HG03103 (cell line): ENCODE results near the gene SLC4A7.
A peak's percentile ranks its signal among the peaks of the same experiment; 100 is the strongest.
"Not testable (repeated sequence)": the region's sequence is repeated elsewhere in the genome, so short reads cannot be mapped to it uniquely, and the experiment has no call there.

Experiments
- ATAC-seq: cut with Tn5 transposase; IDR thresholded peaks from one replicate; pipeline ENCODE4 v1.9.1; 2021; ENCODE audit warnings: low read depth; ENCODE audit not compliant: unreplicated experiment

The SLC4A7 gene

DNA sequence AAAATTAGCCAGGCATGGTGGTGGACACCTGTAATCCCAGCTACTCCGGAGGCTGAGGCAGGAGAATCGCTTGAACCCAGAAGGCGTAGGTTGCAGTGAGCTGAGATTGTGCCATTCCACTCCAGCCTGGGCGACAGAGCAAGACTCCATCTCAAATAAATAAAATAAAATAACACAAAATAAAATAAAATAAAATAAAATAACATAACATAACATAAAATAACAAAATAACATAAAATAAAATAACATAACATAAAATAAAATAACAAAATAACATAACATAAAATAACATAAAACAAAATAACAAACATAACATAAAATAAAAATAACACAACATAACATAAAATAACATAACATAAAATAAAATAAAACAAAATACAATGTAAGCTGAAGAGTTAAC, 45.8 kb downstream of the SLC4A7 start:
- ATAC-seq = not testable (repeated sequence)

GRCh38 chr3:27431116-27431515, 53.1 kb downstream of the SLC4A7 start:
- no peak for ATAC-seq

- no peak for ATAC-seq
These were observed 54.3 kb downstream of the SLC4A7 start for GRCh38 chr3:27429909-27430308.

DNA sequence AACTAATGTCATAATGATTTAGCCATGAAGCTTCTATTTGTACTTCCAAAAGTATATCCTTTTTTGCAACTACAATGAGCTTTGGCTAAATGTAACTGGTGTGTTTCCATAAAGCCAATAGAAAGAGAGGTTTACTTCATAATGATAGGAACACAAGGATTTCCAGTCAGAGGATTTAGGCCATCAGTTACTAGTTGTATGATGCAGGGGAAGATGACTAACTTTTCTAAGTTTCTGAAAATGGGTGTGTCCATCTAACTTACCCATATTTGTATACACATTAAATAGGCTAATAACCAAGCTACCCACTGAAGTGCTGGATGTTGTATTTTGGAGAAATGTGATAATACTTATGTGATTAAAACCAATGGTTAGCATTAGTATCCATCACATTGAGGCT, 55.7 kb downstream of the SLC4A7 start:
- no peak for ATAC-seq

GRCh38 chr3:27426926-27427325, 57.3 kb downstream of the SLC4A7 start:
- no peak for ATAC-seq

DNA sequence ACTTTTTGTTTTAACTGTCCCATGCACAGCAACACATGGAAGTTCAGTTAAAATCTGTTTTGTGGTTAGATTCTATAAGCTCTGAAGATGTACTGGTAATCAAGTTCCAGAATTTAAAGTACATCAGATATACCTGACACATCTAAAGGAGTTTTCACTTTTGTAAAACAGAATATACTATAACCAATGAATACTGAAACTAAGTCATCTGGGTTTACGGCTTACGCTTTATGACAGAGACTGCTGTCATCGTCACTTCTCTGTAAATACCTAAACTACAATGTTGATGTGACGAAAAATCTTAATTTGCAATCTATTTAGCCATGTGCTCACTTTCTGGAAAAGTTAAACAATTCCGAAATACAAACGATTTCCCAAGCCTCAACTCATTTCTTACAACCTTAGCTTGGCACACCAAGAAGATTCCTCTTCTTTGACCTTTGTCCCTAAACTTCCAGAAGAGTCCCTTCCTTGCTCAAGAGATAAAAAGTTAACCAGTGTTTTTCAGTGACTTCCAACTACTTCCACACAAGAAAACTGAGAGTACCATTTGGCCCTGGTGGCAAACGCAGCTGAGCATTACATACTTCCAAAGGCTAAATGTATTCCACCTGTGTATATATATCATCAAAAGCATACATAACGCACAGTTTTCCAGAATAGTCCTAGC, 58.2 kb downstream of the SLC4A7 start:
- ATAC-seq = no peak

DNA sequence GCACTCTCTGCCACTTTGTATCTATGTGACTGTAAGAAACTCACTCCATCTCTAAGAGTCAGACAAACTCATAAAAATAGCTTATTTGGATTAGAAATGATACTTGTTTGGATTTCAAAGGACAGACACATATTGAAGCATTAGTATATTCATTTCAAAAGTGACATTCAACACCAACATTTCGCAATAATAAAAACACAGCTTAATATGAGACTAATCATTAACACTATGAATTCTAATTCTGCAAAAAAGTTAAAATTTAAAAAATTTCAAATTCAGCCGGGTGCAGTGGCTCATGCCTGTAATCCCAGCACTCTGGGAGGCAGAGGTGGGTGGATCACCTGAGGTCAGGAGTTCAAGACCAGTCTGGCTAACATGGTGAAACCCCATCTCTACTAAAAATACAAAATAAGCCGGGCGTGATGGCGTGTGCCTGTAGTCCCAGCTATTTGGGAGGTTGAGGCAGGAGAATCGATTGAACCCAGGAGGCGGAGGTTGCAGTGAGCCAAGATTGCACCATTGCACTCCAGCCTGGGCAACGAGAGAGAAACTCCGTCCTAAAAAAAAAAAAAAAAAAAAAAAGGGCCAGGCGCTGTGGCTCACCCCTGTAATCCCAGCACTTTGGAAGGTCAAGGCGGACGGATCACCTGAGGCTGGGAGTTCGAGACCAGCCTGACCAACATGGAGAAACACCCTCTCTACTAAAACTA, 59.2 kb downstream of the SLC4A7 start:
- not testable (repeated sequence) for ATAC-seq

GRCh38 chr3:27423463-27423862, 60.7 kb downstream of the SLC4A7 start:
- ATAC-seq = no peak

- no peak for ATAC-seq
These were observed 61.6 kb downstream of the SLC4A7 start for GRCh38 chr3:27422617-27423016.

- ATAC-seq = no peak
These were observed 69.0 kb downstream of the SLC4A7 start for GRCh38 chr3:27415202-27415601.

- peak; percentile 59 for ATAC-seq
These were observed 91.1 kb downstream of the SLC4A7 start for GRCh38 chr3:27392950-27393679.

DNA sequence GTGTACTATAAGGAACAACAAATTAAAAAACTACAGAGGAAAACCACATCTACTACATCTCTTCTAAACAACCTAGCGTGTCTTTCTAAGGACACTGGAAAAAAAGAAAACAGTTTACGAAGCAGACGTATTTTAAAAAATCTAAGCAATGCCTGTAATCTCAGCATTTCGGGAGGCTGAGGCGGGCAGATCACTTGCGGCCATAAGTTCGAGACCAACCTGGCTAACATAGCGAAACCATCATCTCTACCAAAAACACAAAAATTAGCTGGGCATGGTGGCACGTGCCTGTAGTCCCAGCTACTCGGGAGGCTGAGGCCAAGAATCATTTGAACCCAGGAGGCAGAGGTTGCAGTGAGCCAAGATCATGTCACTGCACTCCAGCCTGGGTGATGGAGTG, 91.8 kb downstream of the SLC4A7 start:
- ATAC-seq = not testable (repeated sequence)

- no peak for ATAC-seq
These were observed 92.4 kb downstream of the SLC4A7 start for GRCh38 chr3:27391796-27392195.

GRCh38 chr3:27387625-27388024, 96.6 kb downstream of the SLC4A7 start:
- no peak for ATAC-seq

- peak; percentile 73 for ATAC-seq
These were observed 98.7 kb downstream of the SLC4A7 start for GRCh38 chr3:27385504-27385903.

GRCh38 chr3:27384191-27384590, 100.0 kb downstream of the SLC4A7 start:
- no peak for ATAC-seq

DNA sequence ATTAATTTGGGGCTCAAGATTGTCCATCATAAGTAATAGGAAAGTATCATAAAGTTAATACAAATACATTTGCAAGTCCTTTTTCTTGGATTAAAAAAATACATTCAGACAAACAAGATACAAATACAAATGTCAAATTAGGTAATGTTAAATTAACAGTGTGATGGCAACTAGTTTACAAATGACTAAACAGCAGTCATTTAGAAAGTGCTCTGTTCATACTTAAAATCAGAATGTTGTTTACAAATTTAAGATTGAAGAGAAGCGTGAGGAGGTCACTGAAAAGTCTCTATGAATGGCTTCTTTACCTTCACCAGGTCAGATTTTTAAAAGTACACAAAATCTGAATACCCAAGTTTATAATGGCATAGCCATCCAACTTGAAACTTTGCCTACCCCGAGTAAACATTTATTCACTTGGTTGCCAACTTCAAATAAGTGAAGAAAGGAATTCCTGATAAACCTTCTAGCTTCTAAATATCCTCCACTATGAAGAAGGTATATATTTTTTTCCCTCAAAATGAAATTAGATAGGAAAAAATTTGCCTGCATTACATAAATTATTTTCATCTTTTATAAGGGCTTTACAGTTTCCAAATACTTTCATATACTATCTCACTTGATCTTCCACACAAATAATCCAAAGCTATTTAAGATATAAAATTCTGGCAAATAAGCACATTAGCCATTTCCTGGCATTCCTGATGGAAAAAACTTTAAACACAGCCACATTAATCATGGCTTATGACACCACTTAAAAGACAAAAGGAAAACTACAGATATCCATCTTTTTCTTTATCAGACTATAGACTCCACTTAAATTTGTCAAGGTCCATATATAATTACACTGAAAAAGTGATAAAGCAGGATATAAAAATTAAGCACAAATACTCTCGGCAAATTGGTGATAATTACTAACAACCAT, 103.5 kb downstream of the SLC4A7 start:
- ATAC-seq = no peak

GRCh38 chr3:27378331-27378730, 105.9 kb downstream of the SLC4A7 start:
- ATAC-seq = no peak

DNA sequence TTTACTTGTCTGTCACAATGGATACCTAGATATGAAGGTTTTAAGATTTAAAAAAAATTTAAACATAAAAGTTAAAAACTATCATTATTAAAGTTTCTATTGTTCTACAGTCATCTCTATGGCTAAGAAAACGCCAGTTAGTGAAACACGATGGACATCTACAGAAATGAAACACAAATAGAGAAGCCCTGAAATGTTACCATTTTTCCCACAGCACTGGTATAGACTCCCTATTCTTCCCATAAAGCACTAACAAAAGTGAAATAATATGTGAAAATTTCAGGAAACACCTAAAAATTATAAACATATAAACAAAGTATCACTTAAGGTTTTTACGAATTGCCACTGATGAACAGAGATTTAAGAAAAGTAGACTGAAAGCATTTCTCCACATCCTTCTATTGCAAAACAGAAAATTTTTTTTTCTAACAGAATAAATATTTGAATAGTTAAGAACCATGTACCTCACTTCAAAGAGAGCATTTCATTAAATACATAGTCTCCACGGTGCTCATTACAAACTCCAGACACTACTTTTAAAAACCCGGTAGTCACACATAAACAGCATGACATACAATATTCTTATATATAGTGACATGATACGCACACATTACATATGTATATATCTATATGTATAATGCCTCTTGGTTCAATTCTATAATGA, 107.9 kb downstream of the SLC4A7 start:
- ATAC-seq = no peak
